PC-9 (cell line): Measurements from ENCODE around the gene THAP10. TPM values are rescaled to one million over a fixed set of nuclear protein-coding genes. Genes with fewer than 3 reads are reported as not detected.
"Not testable (repeated sequence)": the region's sequence is repeated elsewhere in the genome, so short reads cannot be mapped to it uniquely, and the experiment has no call there.

Experiments
- BruUV-seq: library from RNA; stranded (reverse); fragments of 400-500 nt; replicated peaks from 2 replicates; lab custom pipeline; 2021; lab: Mats Ljungman, UMichigan
- CTCF ChIA-PET: fragments of 300-600 bp; sonication (Branson Sonifier 250); formaldehyde crosslinking; loops from one replicate; lab custom pipeline; 2022; ENCODE audit warnings: antibody characterized with exemption; lab: Charles Lee
- POLR2A ChIA-PET: fragments of 300-600 bp; sonication (Branson Sonifier 250); formaldehyde crosslinking; loops from one replicate; lab custom pipeline; 2022; ENCODE audit warnings: antibody characterized with exemption; ENCODE audit not compliant: unreplicated experiment; lab: Charles Lee
- DNase-seq, 2 experiments: peaks; one replicate each; pipeline versions ENCODE4 v3.0.0 to v3.0.0-alpha.2; 2015 to 2022; ENCODE audit warnings: mixed read lengths in 1 of 2
- H2AFZ ChIP-seq: fragments of 200-600 bp; sonication (generic); 2 replicates; pipeline ENCODE4 v1.8.1; 2017; ENCODE audit warnings: antibody characterized with exemption
- H3F3A ChIP-seq: fragments of 200-600 bp; sonication (generic); 2 replicates; pipeline ENCODE4 v1.8.1; 2017; ENCODE audit warnings: antibody characterized with exemption, mild to moderate bottlenecking, low read depth; ENCODE audit not compliant: insufficient read depth
- H3K27ac ChIP-seq: fragments of 200-600 bp; sonication (generic); 2 replicates; pipeline ENCODE4 v1.6.1; 2016; ENCODE audit warnings: mixed run types
- H3K27me3 ChIP-seq: fragments of 200-600 bp; sonication (generic); 2 replicates; pipeline ENCODE4 v1.6.1; 2016; ENCODE audit warnings: low read depth, mixed run types; ENCODE audit not compliant: insufficient read depth
- H3K36me3 ChIP-seq: fragments of 200-600 bp; sonication (generic); 2 replicates; pipeline ENCODE4 v1.6.1; 2016; ENCODE audit warnings: low read depth, mixed run types
- H3K4me1 ChIP-seq: fragments of 200-600 bp; sonication (generic); replicated peaks from 2 replicates; pipeline ENCODE4 v1.6.1; 2016; ENCODE audit warnings: mixed run types; ENCODE audit not compliant: insufficient read depth
- H3K4me2 ChIP-seq: fragments of 200-600 bp; sonication (generic); 2 replicates; pipeline ENCODE4 v1.6.1; 2017; ENCODE audit warnings: mixed run types
- H3K4me3 ChIP-seq: fragments of 200-600 bp; sonication (generic); 2 replicates; pipeline ENCODE4 v1.6.1; 2016; ENCODE audit warnings: mixed run types
- H3K79me2 ChIP-seq: fragments of 200-600 bp; sonication (generic); 2 replicates; pipeline ENCODE4 v1.6.1; 2017; ENCODE audit warnings: low read depth, mixed run types
- H3K9me2 ChIP-seq: fragments of 200-600 bp; sonication (generic); 2 replicates; pipeline ENCODE4 v1.8.1; 2017; ENCODE audit warnings: mild to moderate bottlenecking; ENCODE audit not compliant: insufficient read depth
- H3K9me3 ChIP-seq: fragments of 200-600 bp; sonication (generic); 2 replicates; pipeline ENCODE4 v1.8.1; 2016; ENCODE audit warnings: low read depth; ENCODE audit not compliant: insufficient read depth
- H4K20me1 ChIP-seq: fragments of 200-600 bp; sonication (generic); 2 replicates; pipeline ENCODE4 v1.8.1; 2017; ENCODE audit not compliant: insufficient read depth
- EZH2 ChIP-seq: fragments of 200-600 bp; sonication (generic); IDR thresholded peaks from 2 replicates; pipeline ENCODE4 v1.8.0; 2017; ENCODE audit warnings: antibody characterized with exemption, low read depth
- intact Hi-C: fragments of 100-400 bp; cut with micrococcal nuclease; formaldehyde crosslinking; loops from one replicate; pipeline ENCODE4 v1.10.0; 2022; ENCODE audit not compliant: unreplicated experiment
- total RNA-seq: library from RNA; stranded (reverse); gene quantifications from 2 replicates; pipeline ENCODE4 v1.2.3, GENCODE V29; 2021
- TF ChIP-seq, protein P1 (sequence below): fragments of 200-600 bp; sonication (generic); conservative IDR thresholded peaks from 2 replicates; pipeline ENCODE4 v1.6.1; 2017; ENCODE audit warnings: mixed run types, antibody characterized with exemption, mild to moderate bottlenecking, moderate library complexity

Gene THAP10
- total RNA-seq, 1 experiment from 2014 or later = 5.5 TPM

DNA sequence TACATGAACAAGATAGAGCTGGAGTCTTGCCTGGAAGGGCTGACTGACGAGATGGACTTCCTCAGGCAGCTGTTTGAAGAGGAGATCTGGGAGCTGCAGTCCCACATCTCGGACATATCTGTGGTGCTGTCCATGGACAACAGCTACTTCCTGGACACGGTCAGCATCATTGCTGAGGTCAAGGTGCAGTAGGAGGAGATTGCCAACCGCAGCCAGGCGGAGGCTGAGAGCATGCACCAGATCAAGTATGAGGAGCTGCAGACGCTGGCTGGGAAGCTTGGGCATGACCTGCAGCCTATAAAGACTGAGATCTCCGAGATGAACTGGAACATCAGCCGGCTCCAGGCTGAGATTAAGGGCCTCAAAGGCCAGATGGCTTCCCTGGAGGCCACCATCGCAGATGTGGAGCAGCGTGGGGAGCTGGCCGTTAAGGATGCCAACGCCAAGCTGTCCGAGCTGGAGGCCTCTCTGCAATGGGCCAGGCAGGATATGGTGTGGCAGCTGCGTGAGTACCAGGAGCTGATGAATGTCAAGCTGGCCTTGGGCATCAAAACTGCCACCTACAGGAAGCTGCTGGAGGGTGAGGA is 32.8 kb downstream of the THAP10 start:
- Histone ChIP-seq H3K9me2 (no peaks in the 10 kb centered on the region), H3K4me1 (peaks cover 41% of the 10 kb centered on the region), H3K27me3 (no peaks in the 10 kb centered on the region), H3K79me2 (no peaks in the 10 kb centered on the region), H3F3A (peaks cover 47% of the 10 kb centered on the region), H4K20me1 (no peaks in the 10 kb centered on the region), H3K9me3 (no peaks in the 10 kb centered on the region), H3K27ac (no peak overlapping the region), H2AFZ (no peak overlapping the region), H3K4me2 (no peak overlapping the region), H3K4me3 (no peak overlapping the region), H3K36me3 (no peaks in the 10 kb centered on the region)
- no TSS peak for BruUV-seq
- POLR2A ChIA-PET = no interaction called here
- CTCF ChIA-PET = no interaction called here
- DNase-seq = no peak
- intact Hi-C loops = no loop called here
- TF ChIP-seq, protein P1, sequence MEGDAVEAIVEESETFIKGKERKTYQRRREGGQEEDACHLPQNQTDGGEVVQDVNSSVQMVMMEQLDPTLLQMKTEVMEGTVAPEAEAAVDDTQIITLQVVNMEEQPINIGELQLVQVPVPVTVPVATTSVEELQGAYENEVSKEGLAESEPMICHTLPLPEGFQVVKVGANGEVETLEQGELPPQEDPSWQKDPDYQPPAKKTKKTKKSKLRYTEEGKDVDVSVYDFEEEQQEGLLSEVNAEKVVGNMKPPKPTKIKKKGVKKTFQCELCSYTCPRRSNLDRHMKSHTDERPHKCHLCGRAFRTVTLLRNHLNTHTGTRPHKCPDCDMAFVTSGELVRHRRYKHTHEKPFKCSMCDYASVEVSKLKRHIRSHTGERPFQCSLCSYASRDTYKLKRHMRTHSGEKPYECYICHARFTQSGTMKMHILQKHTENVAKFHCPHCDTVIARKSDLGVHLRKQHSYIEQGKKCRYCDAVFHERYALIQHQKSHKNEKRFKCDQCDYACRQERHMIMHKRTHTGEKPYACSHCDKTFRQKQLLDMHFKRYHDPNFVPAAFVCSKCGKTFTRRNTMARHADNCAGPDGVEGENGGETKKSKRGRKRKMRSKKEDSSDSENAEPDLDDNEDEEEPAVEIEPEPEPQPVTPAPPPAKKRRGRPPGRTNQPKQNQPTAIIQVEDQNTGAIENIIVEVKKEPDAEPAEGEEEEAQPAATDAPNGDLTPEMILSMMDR = no peak
- no peak for TF ChIP-seq EZH2

DNA sequence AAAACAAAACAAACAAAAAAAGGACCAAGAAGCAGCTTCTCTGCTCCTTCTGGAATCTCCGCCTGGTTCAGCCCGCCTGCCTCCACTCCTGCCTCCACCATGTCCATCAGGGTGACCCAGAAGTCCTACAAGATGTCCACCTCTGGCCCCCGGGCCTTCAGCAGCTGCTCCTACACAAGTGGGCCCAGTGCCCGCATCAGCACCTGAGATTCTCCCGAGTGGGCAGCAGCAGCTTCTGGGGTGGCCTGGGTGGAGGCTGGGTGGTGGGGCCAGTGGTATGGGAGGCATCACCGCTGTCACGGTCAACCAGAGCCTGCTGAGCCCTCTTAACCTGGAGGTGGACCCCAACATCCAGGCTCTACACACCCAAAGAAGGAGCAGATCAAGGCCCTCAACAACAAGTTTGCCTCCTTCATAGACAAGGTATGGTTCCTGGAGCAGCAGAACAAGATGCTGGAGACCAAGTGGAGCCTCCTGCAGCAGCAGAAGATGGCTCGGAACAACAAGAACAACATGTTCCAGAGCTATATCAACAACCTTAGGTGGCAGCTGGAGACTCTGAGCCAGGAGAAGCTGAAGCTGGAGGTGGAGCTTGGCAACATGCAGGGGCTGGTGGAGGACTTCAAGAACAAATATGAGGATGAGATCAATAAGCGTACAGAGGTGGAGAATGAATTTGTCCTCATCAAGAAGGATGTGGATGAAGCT is 33.5 kb downstream of the THAP10 start:
- H3K27me3 ChIP-seq, H2AFZ ChIP-seq, H3K4me3 ChIP-seq, H3K36me3 ChIP-seq, H3K4me2 ChIP-seq, CTCF ChIA-PET, BruUV-seq, intact Hi-C loops, H3K27ac ChIP-seq, H4K20me1 ChIP-seq, H3K79me2 ChIP-seq, H3K9me2 ChIP-seq, POLR2A ChIA-PET, DNase-seq, H3K9me3 ChIP-seq: not testable (repeated sequence)
- peaks cover 39% of the 10 kb centered on the region for H3K4me1 ChIP-seq
- H3F3A ChIP-seq = peaks cover 43% of the 10 kb centered on the region

- Histone ChIP-seq H3K4me3 (no peak overlapping the region), H2AFZ (no peak overlapping the region), H3K27me3 (no peaks in the 10 kb centered on the region), H3K79me2 (peaks cover 3% of the 10 kb centered on the region), H3K27ac (peak overlapping the region; percentile 87), H3K9me2 (no peaks in the 10 kb centered on the region), H3F3A (peaks cover 34% of the 10 kb centered on the region), H3K9me3 (no peaks in the 10 kb centered on the region), H3K4me2 (peak overlapping the region; percentile 65), H3K36me3 (no peaks in the 10 kb centered on the region), H4K20me1 (no peaks in the 10 kb centered on the region), H3K4me1 (peaks cover 32% of the 10 kb centered on the region)
- ChIA-PET POLR2A (no interaction called here), CTCF (no interaction called here)
- DNase-seq = no peak
- BruUV-seq = no TSS peak
- intact Hi-C loops = no loop called here
- TF ChIP-seq, protein P1 = no peak
- TF ChIP-seq EZH2 = no peak
Observed at GRCh38 chr15:70857562-70858285, 34.5 kb downstream of the THAP10 start.
